Measurements from ENCODE around the gene MAP3K6. TPM values are rescaled to one million over a fixed set of nuclear protein-coding genes. Genes with fewer than 3 reads are reported as not detected.

Gene MAP3K6
- total and polyA plus RNA-seq, 2 of the 4 experiments (the other 2 are of a cell fraction) = 4.8 to 15.9 TPM

GRCh38 chr1:27336756-27337155, 30.0 kb downstream of the MAP3K6 start:
- Histone ChIP-seq H3K23ac (ENCODE audit: low read depth, low read length) (no peak overlapping the region), H4K91ac (ENCODE audit: insufficient read depth, low read depth, low read length) (no peak overlapping the region), H2AFZ (replicated peaks; ENCODE audit: low read length, poor library complexity) (peak overlapping the region; percentile 33), H2BK15ac (ENCODE audit: low read depth, low read length) (no peak overlapping the region), H3K27me3 (ENCODE audit: control insufficient read depth, insufficient read depth, low read length) (no peaks in the 10 kb centered on the region), H3K9me3 (ENCODE audit: control insufficient read depth, insufficient read depth, low read length) (no peaks in the 10 kb centered on the region), H4K20me1 (ENCODE audit: insufficient read depth, low read length) (peaks cover 13% of the 10 kb centered on the region), H2AK5ac (ENCODE audit: low read depth, low read length) (no peak overlapping the region), H3K18ac (ENCODE audit: low read depth, low read length) (no peak overlapping the region), H4K5ac (ENCODE audit: low read depth, low read length) (no peak overlapping the region), H3K56ac (ENCODE audit: extremely low read depth, insufficient read depth, low read length) (no peak overlapping the region), H3K4ac (ENCODE audit: low read depth, low read length) (no peak overlapping the region), H3K9ac (ENCODE audit: low read depth, low read length) (no peak overlapping the region), H2BK20ac (ENCODE audit: low read depth, low read length) (no peak overlapping the region), H3K4me3 (ENCODE audit: insufficient read depth, low read depth, low read length) (no peak overlapping the region), H3K4me2 (ENCODE audit: low read depth, low read length) (no peak overlapping the region), H3K27ac (ENCODE audit: insufficient read depth, low read length) (no peak overlapping the region), H4K8ac (ENCODE audit: low read depth in 2 of 2, low read length in 2 of 2) (no peak overlapping the region), H2BK120ac (ENCODE audit: low read depth, low read length) (no peak overlapping the region), H3K9me1 (ENCODE audit: insufficient read depth, low read length) (peaks cover 7% of the 10 kb centered on the region; the same call in 1 of the 2 replicates), H3K79me1 (ENCODE audit: low read depth in 1 of 2, low read length in 2 of 2) (peaks cover 0 to 10% of the 10 kb centered on the region in 2 experiments; a peak in 2 of 4 replicates), H3K4me1 (ENCODE audit: control insufficient read depth, insufficient read depth, low read length) (peaks cover 9% of the 10 kb centered on the region), H3K36me3 (ENCODE audit: control insufficient read depth, insufficient read depth, low read length) (peaks cover 43% of the 10 kb centered on the region), H3K14ac (replicated peaks; ENCODE audit: low read depth, low read length) (no peak overlapping the region), H2BK5ac (ENCODE audit: low read depth, low read length, poor library complexity, severe bottlenecking) (no peak overlapping the region), H2AK9ac (replicated peaks; ENCODE audit: low read depth, low read length, poor library complexity) (peak overlapping the region; percentile 3)
- dilution Hi-C loops (cut with HindIII; ENCODE audit: low sequenced_read_pairs, unreplicated experiment) (no loop called here), in situ Hi-C loops (cut with MboI; ENCODE audit: low sequenced_read_pairs) (no loop called here), intact Hi-C loops (cut with micrococcal nuclease) (no loop called here)
- TF ChIP-seq MAFK (IDR thresholded peaks at IDR 0.05; ENCODE audit: low read depth, low read length) (no peak), CTCF (conservative IDR thresholded peaks at IDR 0.05; ENCODE audit: low read depth, low read length) (no peak), POLR2A (IDR thresholded peaks at IDR 0.05; ENCODE audit: low read depth, low read length) (no peak), BHLHE40 (IDR thresholded peaks at IDR 0.05; ENCODE audit: low read depth, low read length) (no peak), NFE2L2 (IDR thresholded peaks at IDR 0.05; ENCODE audit: low read depth, low read length) (no peak), FOS (IDR thresholded peaks at IDR 0.05; ENCODE audit: low read depth, low read length) (no peak), SMC3 (IDR thresholded peaks at IDR 0.05; ENCODE audit: low read depth, low read length) (no peak), MAZ (IDR thresholded peaks at IDR 0.05; ENCODE audit: borderline replicate concordance, low read depth, low read length) (no peak), RCOR1 (IDR thresholded peaks at IDR 0.05; ENCODE audit: insufficient replicate concordance, low read length) (no peak), CEBPB (IDR thresholded peaks at IDR 0.05; ENCODE audit: low read depth, low read length) (no peak), RFX5 (IDR thresholded peaks at IDR 0.05; ENCODE audit: low read depth, low read length) (no peak)
- ATAC-seq (ENCODE audit: low read depth) (no peak), DNase-seq (no peak)
- CTCF ChIA-PET = no interaction called here
- BruUV-seq (replicated peaks) = no TSS peak
- no CpG with 5 or more reads among the region's 5 CpGs for WGBS, 2 experiments (ENCODE audit: extremely low coverage in 2 of 2, insufficient read length in 1 of 2)
- POLR2A ChIA-PET (ENCODE audit: unreplicated experiment) = no interaction called here
